Fibroblast of the aortic adventitia (primary cell): ENCODE data around the gene ALDH16A1. TPM values are rescaled to one million over a fixed set of nuclear protein-coding genes. Genes with fewer than 3 reads are reported as not detected.
A peak's percentile ranks its signal among the peaks of the same experiment; 100 is the strongest.

Experiments
- DNase-seq: peaks from one replicate; pipeline ENCODE4 v3.0.0-alpha.2; 2010; ENCODE audit warnings: low read depth
- H3K4me3 ChIP-seq: 2 replicates; pipeline ENCODE4 v1.5.1; 2011; ENCODE audit warnings: low read depth, mild to moderate bottlenecking, control low read depth, low read length, moderate library complexity
- CTCF ChIP-seq: IDR thresholded peaks from 2 replicates; pipeline ENCODE4 v1.5.1; 2011; ENCODE audit warnings: mild to moderate bottlenecking, low read length, control low read depth, inconsistent platforms; ENCODE audit not compliant: insufficient read depth
- total RNA-seq: library from RNA; depleted of rRNA; stranded (reverse); fragments of >200 nt; gene quantifications from 2 replicates; pipeline ENCODE4 v1.2.3, GENCODE V29; 2012; ENCODE audit warnings: low replicate concordance

The ALDH16A1 gene
- total RNA-seq, 1 donor, result 25.0 TPM

DNA sequence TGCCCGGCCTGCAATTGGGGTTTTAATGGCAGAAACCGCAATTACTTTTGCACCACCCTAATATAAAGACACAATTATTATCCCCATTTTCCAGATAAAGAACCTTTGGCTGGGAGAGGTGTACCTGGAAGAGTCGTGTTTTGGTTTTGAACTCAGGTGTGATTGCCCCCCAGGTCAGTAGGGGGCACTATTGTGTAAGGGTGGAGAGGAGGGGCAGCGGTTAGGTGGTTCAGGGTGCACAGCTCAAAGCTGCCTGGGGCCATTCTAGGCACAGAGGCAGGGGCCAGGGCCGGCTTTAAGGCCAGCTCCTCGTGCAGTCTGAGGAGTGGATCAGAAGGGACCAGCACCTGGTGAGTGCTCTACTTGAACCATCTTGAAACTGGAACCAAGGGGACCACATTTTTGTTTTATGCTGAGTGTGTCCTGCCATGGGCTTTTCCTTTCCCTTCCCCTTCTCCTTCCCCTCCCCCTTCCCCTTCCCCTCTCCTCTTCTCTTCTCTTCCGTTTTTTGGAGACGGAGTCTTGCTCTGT lies 53.6 kb downstream of the ALDH16A1 start:
- DNase-seq, result peak; percentile 47
- peak; percentile 80 for TF ChIP-seq CTCF
- H3K4me3 ChIP-seq, result no peak overlapping the region

GRCh38 chr19:49507803-49508494 lies 54.9 kb downstream of the ALDH16A1 start:
- no peak for TF ChIP-seq CTCF
- H3K4me3 ChIP-seq, result no peak overlapping the region
- DNase-seq, result no peak

GRCh38 chr19:49512970-49513745 lies 60.1 kb downstream of the ALDH16A1 start:
- DNase-seq, result no peak
- no peak for TF ChIP-seq CTCF
- H3K4me3 ChIP-seq, result peak overlapping the region; percentile 69

DNA sequence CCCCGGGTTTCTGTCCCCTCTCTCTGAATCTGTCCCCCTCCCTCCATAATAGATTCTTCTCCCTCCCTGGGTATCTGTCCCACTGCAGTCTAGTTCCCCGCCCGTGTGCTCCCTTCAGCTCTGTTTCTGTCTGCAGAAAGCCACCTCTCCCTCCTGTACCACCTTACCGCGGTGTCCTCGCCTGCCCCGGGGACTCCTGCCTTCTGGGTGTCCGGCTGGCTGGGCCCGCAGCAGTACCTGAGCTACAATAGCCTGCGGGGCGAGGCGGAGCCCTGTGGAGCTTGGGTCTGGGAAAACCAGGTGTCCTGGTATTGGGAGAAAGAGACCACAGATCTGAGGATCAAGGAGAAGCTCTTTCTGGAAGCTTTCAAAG lies 60.7 kb downstream of the ALDH16A1 start:
- DNase-seq, result no peak
- H3K4me3 ChIP-seq, result peak overlapping the region; percentile 69
- TF ChIP-seq CTCF, result no peak

DNA sequence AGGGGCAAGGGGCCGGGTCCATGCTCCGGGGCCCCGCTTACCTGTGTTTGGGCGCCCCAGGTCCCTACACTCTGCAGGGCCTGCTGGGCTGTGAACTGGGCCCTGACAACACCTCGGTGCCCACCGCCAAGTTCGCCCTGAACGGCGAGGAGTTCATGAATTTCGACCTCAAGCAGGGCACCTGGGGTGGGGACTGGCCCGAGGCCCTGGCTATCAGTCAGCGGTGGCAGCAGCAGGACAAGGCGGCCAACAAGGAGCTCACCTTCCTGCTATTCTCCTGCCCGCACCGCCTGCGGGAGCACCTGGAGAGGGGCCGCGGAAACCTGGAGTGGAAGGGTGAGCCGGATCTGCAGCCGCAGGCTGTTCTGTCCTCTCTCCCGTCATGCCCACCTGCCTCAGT lies 61.1 kb downstream of the ALDH16A1 start:
- no peak for DNase-seq
- TF ChIP-seq CTCF, result no peak
- no peak overlapping the region for H3K4me3 ChIP-seq

GRCh38 chr19:49515767-49516166 lies 62.7 kb downstream of the ALDH16A1 start:
- no peak for TF ChIP-seq CTCF
- no peak for DNase-seq
- no peak overlapping the region for H3K4me3 ChIP-seq
